IMR-90 (cell line): ENCODE data around the gene TYMS. TPM values are rescaled to one million over a fixed set of nuclear protein-coding genes. Genes with fewer than 3 reads are reported as not detected.

ENCODE experiments used
- ATAC-seq: fragments of 200-7000 bp; cut with Tn5 transposase; 2 replicates; pipeline ENCODE4 v1.9.1; 2020; ENCODE audit warnings: low read depth, mild to moderate bottlenecking, moderate library complexity
- BruUV-seq: library from RNA; stranded (reverse); fragments of 400-500 nt; replicated peaks from 2 replicates; lab custom pipeline; 2021; lab: Mats Ljungman, UMichigan
- CTCF ChIA-PET: fragments of 300-600 bp; formaldehyde crosslinking; extraction: SDS; loops from one replicate; lab custom pipeline; 2021; ENCODE audit warnings: antibody characterized with exemption; lab: Yijun Ruan, JAX
- POLR2A ChIA-PET: fragments of 300-600 bp; sonication (Branson Sonifier 250); formaldehyde crosslinking; loops from one replicate; lab custom pipeline; 2022; ENCODE audit warnings: antibody characterized with exemption; ENCODE audit not compliant: unreplicated experiment; lab: Charles Lee
- DNase-seq: peaks from one replicate; pipeline ENCODE4 v3.0.0; 2013
- H2AFZ ChIP-seq: replicated peaks from 2 replicates; pipeline ENCODE3; 2013; ENCODE audit warnings: low read length, mild to moderate bottlenecking; ENCODE audit not compliant: poor library complexity
- H2AK5ac ChIP-seq: 2 replicates; pipeline ENCODE4 v1.6.1; 2013; ENCODE audit warnings: low read depth, low read length, inconsistent platforms
- H2AK9ac ChIP-seq: replicated peaks from 2 replicates; pipeline ENCODE3; 2013; ENCODE audit warnings: mild to moderate bottlenecking, low read depth, low read length, moderate library complexity; ENCODE audit not compliant: poor library complexity
- H2BK120ac ChIP-seq: 2 replicates; pipeline ENCODE4 v1.6.1; 2013; ENCODE audit warnings: low read depth, low read length, inconsistent platforms
- H2BK15ac ChIP-seq: 3 replicates; pipeline ENCODE4 v1.6.1; 2013; ENCODE audit warnings: low read depth, low read length, inconsistent platforms
- H2BK20ac ChIP-seq: 2 replicates; pipeline ENCODE4 v1.6.1; 2013; ENCODE audit warnings: low read depth, mild to moderate bottlenecking, inconsistent platforms, low read length, moderate library complexity
- H2BK5ac ChIP-seq: 2 replicates; pipeline ENCODE4 v1.6.1; 2013; ENCODE audit warnings: mild to moderate bottlenecking, low read depth, low read length, inconsistent platforms; ENCODE audit not compliant: poor library complexity, severe bottlenecking
- H3K14ac ChIP-seq: replicated peaks from 2 replicates; pipeline ENCODE4 v1.6.1; 2013; ENCODE audit warnings: low read depth, low read length, inconsistent platforms
- H3K18ac ChIP-seq: 2 replicates; pipeline ENCODE4 v1.6.1; 2013; ENCODE audit warnings: low read depth, low read length, control low read depth
- H3K23ac ChIP-seq: 2 replicates; pipeline ENCODE4 v1.6.1; 2013; ENCODE audit warnings: low read depth, low read length, inconsistent platforms
- H3K27ac ChIP-seq: 2 replicates; pipeline ENCODE4 v1.5.1; 2013; ENCODE audit warnings: mild to moderate bottlenecking, control low read depth, low read length; ENCODE audit not compliant: insufficient read depth
- H3K27me3 ChIP-seq: 2 replicates; pipeline ENCODE4 v1.6.1; 2013; ENCODE audit warnings: low read length; ENCODE audit not compliant: control insufficient read depth, insufficient read depth
- H3K36me3 ChIP-seq: 2 replicates; pipeline ENCODE4 v1.6.1; 2013; ENCODE audit warnings: low read length, mixed read lengths; ENCODE audit not compliant: control insufficient read depth, insufficient read depth
- H3K4ac ChIP-seq: 2 replicates; pipeline ENCODE4 v1.6.1; 2013; ENCODE audit warnings: low read depth, low read length, inconsistent platforms
- H3K4me1 ChIP-seq: 2 replicates; pipeline ENCODE4 v1.6.1; 2013; ENCODE audit warnings: low read length, mixed read lengths; ENCODE audit not compliant: control insufficient read depth, insufficient read depth
- H3K4me2 ChIP-seq: 2 replicates; pipeline ENCODE4 v1.6.1; 2013; ENCODE audit warnings: low read depth, mild to moderate bottlenecking, control low read depth, low read length, moderate library complexity
- H3K4me3 ChIP-seq: 2 replicates; pipeline ENCODE4 v1.5.1; 2013; ENCODE audit warnings: low read depth, mild to moderate bottlenecking, control low read depth, low read length, moderate library complexity; ENCODE audit not compliant: insufficient read depth
- H3K56ac ChIP-seq: 2 replicates; pipeline ENCODE4 v1.6.1; 2013; ENCODE audit warnings: low read length, inconsistent platforms; ENCODE audit not compliant: insufficient read depth; ENCODE audit errors: extremely low read depth
- H3K79me1 ChIP-seq, 2 experiments: 2 replicates each; pipeline ENCODE4 v1.6.1; 2013; ENCODE audit warnings: low read length in 2 of 2, inconsistent platforms in 1 of 2, low read depth in 1 of 2
- H3K9ac ChIP-seq: 2 replicates; pipeline ENCODE4 v1.6.1; 2013; ENCODE audit warnings: low read depth, low read length, control low read depth
- H3K9me1 ChIP-seq: 2 replicates; pipeline ENCODE4 v1.6.1; 2013; ENCODE audit warnings: low read length, inconsistent platforms; ENCODE audit not compliant: insufficient read depth
- H3K9me3 ChIP-seq: 2 replicates; pipeline ENCODE4 v1.6.1; 2013; ENCODE audit warnings: low read length; ENCODE audit not compliant: control insufficient read depth, insufficient read depth
- H4K20me1 ChIP-seq: 2 replicates; pipeline ENCODE4 v1.6.1; 2013; ENCODE audit warnings: low read length, inconsistent platforms; ENCODE audit not compliant: insufficient read depth
- H4K5ac ChIP-seq: 2 replicates; pipeline ENCODE4 v1.6.1; 2013; ENCODE audit warnings: mild to moderate bottlenecking, low read depth, low read length, control low read depth
- H4K8ac ChIP-seq, 2 experiments: 2 replicates each; pipeline ENCODE4 v1.6.1; 2013; ENCODE audit warnings: low read depth in 2 of 2, low read length in 2 of 2, control low read depth in 1 of 2, inconsistent platforms in 1 of 2
- H4K91ac ChIP-seq: 2 replicates; pipeline ENCODE4 v1.6.1; 2013; ENCODE audit warnings: low read depth, low read length, inconsistent platforms; ENCODE audit not compliant: insufficient read depth
- BHLHE40 ChIP-seq: fragments of 150-350 bp; IDR thresholded peaks from 2 replicates; pipeline ENCODE4 v1.6.1; 2016; ENCODE audit warnings: mild to moderate bottlenecking, low read depth, low read length
- CEBPB ChIP-seq: IDR thresholded peaks from 2 replicates; pipeline ENCODE4 v1.6.1; 2012; ENCODE audit warnings: low read depth, low read length, improper control_type of control experiment
- FOS ChIP-seq: fragments of 150-350 bp; IDR thresholded peaks from 2 replicates; pipeline ENCODE4 v1.6.1; 2016; ENCODE audit warnings: low read depth, low read length
- MAFK ChIP-seq: IDR thresholded peaks from 2 replicates; pipeline ENCODE4 v1.6.1; 2012; ENCODE audit warnings: low read depth, low read length, improper control_type of control experiment
- POLR2A ChIP-seq: IDR thresholded peaks from 2 replicates; pipeline ENCODE4 v1.6.1; 2012; ENCODE audit warnings: mild to moderate bottlenecking, low read depth, low read length
- RAD21 ChIP-seq: IDR thresholded peaks from 2 replicates; pipeline ENCODE4 v1.6.1; 2012; ENCODE audit warnings: low read length, improper control_type of control experiment
- RCOR1 ChIP-seq: IDR thresholded peaks from 2 replicates; pipeline ENCODE4 v1.6.1; 2012; ENCODE audit warnings: mild to moderate bottlenecking, low read length, improper control_type of control experiment; ENCODE audit not compliant: insufficient replicate concordance
- WGBS, 2 experiments: methylation state at CpG; one replicate each; pipeline versions ENCODE4 v1.1.5 to v1.1.7; 2013; ENCODE audit warnings: missing lambda C conversion rate in 2 of 2; ENCODE audit not compliant: insufficient read length in 1 of 2; ENCODE audit errors: extremely low coverage in 2 of 2; 5-methylcytosine and 5-hydroxymethylcytosine counted together
- dilution Hi-C: fragments of 300-500 bp; cut with HindIII; formaldehyde crosslinking; loops from one replicate; pipeline ENCODE4 v1.14.3; 2018; ENCODE audit warnings: low sequenced_read_pairs; ENCODE audit not compliant: unreplicated experiment
- in situ Hi-C: fragments of 300-500 bp; cut with MboI; formaldehyde crosslinking; loops from 3 replicates; pipeline ENCODE4 v1.14.3; 2019; ENCODE audit warnings: low sequenced_read_pairs, inconsistent platforms, mixed read lengths
- intact Hi-C: fragments of 100-400 bp; cut with micrococcal nuclease; formaldehyde crosslinking; loops from 2 replicates; pipeline ENCODE4 v1.10.0; 2022
- polyA plus RNA-seq, 3 experiments: library from polyadenylated mRNA; depleted of rRNA; stranded (reverse); fragments of >200 nt; gene quantifications; 2 replicates each; pipeline ENCODE4 v1.2.3, GENCODE V29; 2012; ENCODE audit warnings: low replicate concordance in 1 of 3
- total RNA-seq: library from RNA; depleted of rRNA; stranded (reverse); fragments of >200 nt; gene quantifications from 2 replicates; pipeline ENCODE4 v1.2.3, GENCODE V29; 2012

Gene TYMS
- total and polyA plus RNA-seq, 2 of the 4 experiments (the other 2 are of a cell fraction), result 28.3 to 92.2 TPM

DNA sequence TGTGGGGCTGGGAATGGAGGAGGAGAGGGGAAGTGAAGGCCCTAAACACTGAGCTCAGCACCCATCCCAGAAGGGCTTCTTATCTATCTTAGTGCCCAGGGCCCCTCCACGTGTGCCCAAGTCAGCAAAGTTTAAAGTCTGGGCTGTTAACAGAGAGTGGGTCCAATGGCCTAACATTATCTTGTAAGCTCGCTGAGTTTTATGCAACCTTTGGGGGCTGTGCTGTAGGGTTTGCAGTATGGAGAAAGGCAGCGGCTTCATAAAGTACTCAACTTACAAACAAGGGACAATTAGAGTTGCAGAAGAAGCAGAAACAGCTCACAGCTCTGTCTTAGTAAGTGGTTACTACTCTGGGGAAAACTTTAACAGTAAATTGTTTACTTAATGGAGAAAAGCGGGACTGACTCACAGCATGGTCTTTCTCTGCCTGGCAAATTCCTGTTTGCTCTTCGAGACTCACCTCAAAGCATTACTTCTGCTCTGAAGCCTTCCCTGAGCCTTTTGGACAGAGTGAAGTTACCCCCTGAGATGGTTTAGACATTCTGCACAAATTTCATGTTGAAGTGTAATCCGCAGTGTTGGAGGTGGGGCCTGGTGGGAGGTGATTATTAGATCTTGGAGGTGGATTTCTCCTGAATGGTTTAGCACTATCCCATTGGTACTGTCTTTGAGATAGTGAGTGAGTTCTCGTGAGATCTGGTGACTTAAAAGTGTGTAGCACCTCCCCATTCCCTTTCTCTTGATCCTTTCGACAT lies 45.9 kb downstream of the TYMS start:
- BruUV-seq, result no TSS peak
- H3K9me3 ChIP-seq, result no peaks in the 10 kb centered on the region
- peak; percentile 88 for DNase-seq
- peaks cover 20% of the 10 kb centered on the region for H4K20me1 ChIP-seq
- intact Hi-C loops (no loop called here), in situ Hi-C loops (no loop called here), dilution Hi-C loops (no loop called here)
- H3K4me3 ChIP-seq, result no peak overlapping the region
- no peak overlapping the region for H3K9ac ChIP-seq
- WGBS, 2 experiments, result no CpG with 5 or more reads among the region's 8 CpGs
- peak overlapping the region; percentile 83 for H3K4me2 ChIP-seq
- no peaks in the 10 kb centered on the region for H3K27me3 ChIP-seq
- H3K27ac ChIP-seq, result peak overlapping the region; percentile 61
- H4K91ac ChIP-seq, result no peak overlapping the region
- peak overlapping the region; percentile 13; the same call in 1 of the 2 replicates for H3K18ac ChIP-seq
- peak; percentile 92 for ATAC-seq
- H3K56ac ChIP-seq, result no peak overlapping the region
- POLR2A ChIA-PET, result no interaction called here
- peak overlapping the region; percentile 32; the same call in 1 of the 2 replicates for H4K5ac ChIP-seq
- TF ChIP-seq FOS, result peak; percentile 32; the same call in 1 of the 2 replicates
- 0 out of 2 replicates have a peak, but pooled peaks have one; percentile 13 for TF ChIP-seq MAFK
- no peak; the same call in 1 of the 2 replicates for TF ChIP-seq POLR2A
- no peak for TF ChIP-seq BHLHE40
- TF ChIP-seq RAD21, result no peak
- TF ChIP-seq RCOR1, result no peak
- peak; percentile 32; the same call in 1 of the 2 replicates for TF ChIP-seq CEBPB
- 0 out of 4 replicates have a peak overlapping the region, but pooled peaks of 1 of the 2 experiments have one; percentile 10 for H4K8ac ChIP-seq
- CTCF ChIA-PET, result interaction anchor here (1.3 to 1.6 kb wide), 2 partner anchors 10 to 79 kb away, joined by 4 to 6 read pairs; partner anchors contain the start of gene ENOSF1
- peaks cover 6% of the 10 kb centered on the region for H3K36me3 ChIP-seq
- H2BK5ac ChIP-seq, result peak overlapping the region; percentile 55
- H2AFZ ChIP-seq, result peak overlapping the region; percentile 5
- peaks cover 10% of the 10 kb centered on the region for H3K4me1 ChIP-seq
- peak overlapping the region; percentile 36; the same call in 1 of the 3 replicates for H2BK15ac ChIP-seq
- H3K14ac ChIP-seq, result 0 out of 2 replicates have a peak overlapping the region, but pooled peaks have one; percentile 32
- H2AK5ac ChIP-seq, result peak overlapping the region; percentile 85; the same call in 1 of the 2 replicates
- H3K4ac ChIP-seq, result peak overlapping the region; percentile 10
- 0 out of 2 replicates have a peak overlapping the region, but pooled peaks have one; percentile 50 for H2BK20ac ChIP-seq
- H3K9me1 ChIP-seq, result peaks cover 10% of the 10 kb centered on the region; the same call in 1 of the 2 replicates
- no peak overlapping the region for H2AK9ac ChIP-seq
- 0 out of 2 replicates have a peak overlapping the region, but pooled peaks have one; percentile 3 for H3K23ac ChIP-seq
- peaks cover 5 to 6% of the 10 kb centered on the region in 2 experiments; a peak in 2 of 4 replicates for H3K79me1 ChIP-seq
- peak overlapping the region; percentile 68 for H2BK120ac ChIP-seq
